SK-N-SH (cell line): ENCODE results near the gene NUP210L.

ENCODE experiments used
- CTCF ChIP-seq: fragments of 200-600 bp; sonication (generic); IDR thresholded peaks from 2 replicates; pipeline ENCODE4 v1.6.1; 2017; ENCODE audit warnings: antibody characterized with exemption, mild to moderate bottlenecking, moderate library complexity
- GABPA ChIP-seq: IDR thresholded peaks from 2 replicates; pipeline ENCODE4 v1.4.0; 2012; ENCODE audit warnings: low read depth, mild to moderate bottlenecking
- GATA2 ChIP-seq: sonication (generic); formaldehyde crosslinking; IDR thresholded peaks from 2 replicates; pipeline ENCODE4 v1.5.0; 2020; ENCODE audit warnings: mild to moderate bottlenecking, missing genetic modification reagents
- JUND ChIP-seq: IDR thresholded peaks from 2 replicates; pipeline ENCODE4 v1.4.0; 2012
- POLR2AphosphoS5 ChIP-seq: IDR thresholded peaks from 2 replicates; pipeline ENCODE4 v1.6.1; 2012; ENCODE audit warnings: low read depth, low read length
- RAD21 ChIP-seq: IDR thresholded peaks from 2 replicates; pipeline ENCODE4 v1.6.1; 2012; ENCODE audit warnings: mild to moderate bottlenecking, low read length
- TAF1 ChIP-seq: IDR thresholded peaks from 2 replicates; pipeline ENCODE4 v1.6.1; 2012; ENCODE audit warnings: low read depth, mild to moderate bottlenecking, low read length, moderate library complexity, borderline replicate concordance
- USF1 ChIP-seq: IDR thresholded peaks from 2 replicates; pipeline ENCODE4 v1.4.0; 2012; ENCODE audit warnings: low read depth, borderline replicate concordance
- USF2 ChIP-seq: fragments of 150-350 bp; IDR thresholded peaks from 2 replicates; pipeline ENCODE4 v1.6.1; 2017; ENCODE audit warnings: antibody characterized with exemption, low read length, low read depth, borderline replicate concordance
- TF ChIP-seq, protein P1 (sequence below): IDR thresholded peaks from 2 replicates; pipeline ENCODE4 v1.4.0; 2012; ENCODE audit warnings: low read depth

DNA sequence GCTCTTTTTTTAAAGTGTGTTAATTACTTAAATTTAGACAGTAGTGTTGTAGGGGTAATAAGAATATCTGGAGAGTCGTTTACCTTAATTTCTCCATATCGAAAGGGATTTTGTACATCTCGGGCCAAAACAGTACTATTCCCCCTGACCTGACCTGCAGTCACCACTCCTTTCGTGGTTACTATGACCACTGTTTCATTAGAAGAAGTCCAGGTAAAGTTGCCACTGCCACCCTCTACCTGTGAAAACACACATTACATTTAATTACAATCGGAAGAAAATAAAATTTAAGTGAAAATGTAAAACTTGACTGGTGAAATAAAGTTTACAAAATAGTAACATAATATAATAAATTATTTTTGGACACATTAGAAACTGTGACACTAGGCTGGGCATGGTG, 37.2 kb downstream of the NUP210L start:
- TF ChIP-seq CTCF (no peak), POLR2AphosphoS5 (no peak), GABPA (no peak), GATA2 (no peak), USF2 (no peak), RAD21 (no peak), TAF1 (no peak), JUND (no peak), USF1 (no peak)
- TF ChIP-seq, protein P1, sequence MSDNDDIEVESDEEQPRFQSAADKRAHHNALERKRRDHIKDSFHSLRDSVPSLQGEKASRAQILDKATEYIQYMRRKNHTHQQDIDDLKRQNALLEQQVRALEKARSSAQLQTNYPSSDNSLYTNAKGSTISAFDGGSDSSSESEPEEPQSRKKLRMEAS: no peak
